Measurements from ENCODE around the gene EIF6.
A peak's percentile ranks its signal among the peaks of the same experiment; 100 is the strongest.

EIF6 gene

GRCh38 chr20:35312318-35312717 is 27.7 kb upstream of the EIF6 start:
- TF ChIP-seq CTCF (conservative IDR thresholded peaks at IDR 0.05; ENCODE audit: control insufficient read depth, insufficient read depth, low read depth, low read length) = no peak
- DNase-seq (ENCODE audit: low read depth) = peak; percentile 87
- H3K4me3 ChIP-seq (ENCODE audit: control insufficient read depth, low read depth, low read length) = no peak overlapping the region

GRCh38 chr20:35311822-35312221 is 27.2 kb upstream of the EIF6 start:
- no peak for TF ChIP-seq CTCF (conservative IDR thresholded peaks at IDR 0.05; ENCODE audit: control insufficient read depth, insufficient read depth, low read depth, low read length)
- no peak overlapping the region for H3K4me3 ChIP-seq (ENCODE audit: control insufficient read depth, low read depth, low read length)

GRCh38 chr20:35311409-35311808 is 26.8 kb upstream of the EIF6 start:
- H3K4me3 ChIP-seq (ENCODE audit: control insufficient read depth, low read depth, low read length) = no peak overlapping the region
- no peak for TF ChIP-seq CTCF (conservative IDR thresholded peaks at IDR 0.05; ENCODE audit: control insufficient read depth, insufficient read depth, low read depth, low read length)
- DNase-seq (ENCODE audit: low read depth) = peak; percentile 74

More at GRCh38 chr20:35311822-35312221, 27.2 kb upstream of the EIF6 start:
- DNase-seq (ENCODE audit: low read depth) = no peak

GRCh38 chr20:35307666-35308653 is 23.4 kb upstream of the EIF6 start:
- peak; percentile 86 for DNase-seq (ENCODE audit: low read depth)
- H3K4me3 ChIP-seq (ENCODE audit: control insufficient read depth, low read depth, low read length) = no peak overlapping the region

GRCh38 chr20:35306931-35307517 is 22.5 kb upstream of the EIF6 start:
- DNase-seq (ENCODE audit: low read depth) = peak; percentile 85
- TF ChIP-seq CTCF (conservative IDR thresholded peaks at IDR 0.05; ENCODE audit: control insufficient read depth, insufficient read depth, low read depth, low read length) = peak; percentile 94
- no peak overlapping the region for H3K4me3 ChIP-seq (ENCODE audit: control insufficient read depth, low read depth, low read length)

More at GRCh38 chr20:35307666-35308653, 23.4 kb upstream of the EIF6 start:
- no peak for TF ChIP-seq CTCF (conservative IDR thresholded peaks at IDR 0.05; ENCODE audit: control insufficient read depth, insufficient read depth, low read depth, low read length)

- TF ChIP-seq CTCF (conservative IDR thresholded peaks at IDR 0.05; ENCODE audit: control insufficient read depth, insufficient read depth, low read depth, low read length) = no peak
- peak; percentile 100 for DNase-seq (ENCODE audit: low read depth)
- H3K4me3 ChIP-seq (ENCODE audit: control insufficient read depth, low read depth, low read length) = no peak overlapping the region
Measured at GRCh38 chr20:35305682-35306556, 21.3 kb upstream of the EIF6 start.

Data from fibroblast of mammary gland (primary cell).